Measurements from ENCODE around the gene TBCA. TPM values are rescaled to one million over a fixed set of nuclear protein-coding genes. Genes with fewer than 3 reads are reported as not detected.
A peak's percentile ranks its signal among the peaks of the same experiment; 100 is the strongest.

The TBCA gene
- total and polyA plus RNA-seq, 9 of the 15 experiments (the other 6 are each of a cell fraction or from before 2014, with no cell fraction given), result 164 to 661 (median 334) TPM

DNA sequence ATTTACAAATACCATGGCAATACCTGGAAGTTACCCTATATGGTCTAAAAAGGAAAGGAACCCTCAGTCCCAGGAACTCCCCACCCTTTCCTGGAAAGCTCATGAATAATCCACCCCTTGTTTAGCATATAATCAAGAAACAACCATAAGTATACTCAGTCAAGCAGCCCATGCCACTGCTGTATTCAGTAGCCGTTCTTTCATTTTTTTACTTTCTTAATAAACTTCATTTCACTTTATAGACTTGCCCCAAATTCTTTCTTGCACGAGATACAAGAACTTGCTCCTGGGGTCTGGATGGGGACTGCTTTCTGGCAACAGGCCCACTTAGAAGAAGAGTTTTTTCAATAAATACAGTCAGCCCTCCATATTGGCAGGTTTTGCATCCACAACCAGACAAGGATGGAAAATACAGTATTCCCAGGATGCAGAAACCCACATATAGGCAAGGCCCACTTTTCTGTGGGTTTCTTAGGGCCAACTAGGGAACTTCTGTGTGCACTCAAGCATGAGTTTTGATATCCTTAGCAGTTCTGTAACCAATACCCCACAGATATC lies 2.8 kb upstream of the TBCA start (continued):
- TF ChIP-seq, protein P1, sequence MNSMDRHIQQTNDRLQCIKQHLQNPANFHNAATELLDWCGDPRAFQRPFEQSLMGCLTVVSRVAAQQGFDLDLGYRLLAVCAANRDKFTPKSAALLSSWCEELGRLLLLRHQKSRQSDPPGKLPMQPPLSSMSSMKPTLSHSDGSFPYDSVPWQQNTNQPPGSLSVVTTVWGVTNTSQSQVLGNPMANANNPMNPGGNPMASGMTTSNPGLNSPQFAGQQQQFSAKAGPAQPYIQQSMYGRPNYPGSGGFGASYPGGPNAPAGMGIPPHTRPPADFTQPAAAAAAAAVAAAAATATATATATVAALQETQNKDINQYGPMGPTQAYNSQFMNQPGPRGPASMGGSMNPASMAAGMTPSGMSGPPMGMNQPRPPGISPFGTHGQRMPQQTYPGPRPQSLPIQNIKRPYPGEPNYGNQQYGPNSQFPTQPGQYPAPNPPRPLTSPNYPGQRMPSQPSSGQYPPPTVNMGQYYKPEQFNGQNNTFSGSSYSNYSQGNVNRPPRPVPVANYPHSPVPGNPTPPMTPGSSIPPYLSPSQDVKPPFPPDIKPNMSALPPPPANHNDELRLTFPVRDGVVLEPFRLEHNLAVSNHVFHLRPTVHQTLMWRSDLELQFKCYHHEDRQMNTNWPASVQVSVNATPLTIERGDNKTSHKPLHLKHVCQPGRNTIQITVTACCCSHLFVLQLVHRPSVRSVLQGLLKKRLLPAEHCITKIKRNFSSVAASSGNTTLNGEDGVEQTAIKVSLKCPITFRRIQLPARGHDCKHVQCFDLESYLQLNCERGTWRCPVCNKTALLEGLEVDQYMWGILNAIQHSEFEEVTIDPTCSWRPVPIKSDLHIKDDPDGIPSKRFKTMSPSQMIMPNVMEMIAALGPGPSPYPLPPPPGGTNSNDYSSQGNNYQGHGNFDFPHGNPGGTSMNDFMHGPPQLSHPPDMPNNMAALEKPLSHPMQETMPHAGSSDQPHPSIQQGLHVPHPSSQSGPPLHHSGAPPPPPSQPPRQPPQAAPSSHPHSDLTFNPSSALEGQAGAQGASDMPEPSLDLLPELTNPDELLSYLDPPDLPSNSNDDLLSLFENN (IDR thresholded peaks at IDR 0.05; ENCODE audit: low read depth in 2 of 2, low read length in 2 of 2), result peak in 1 of 2 experiments; percentile 83; a peak in 2 of 4 replicates
- TF ChIP-seq, protein P2, sequence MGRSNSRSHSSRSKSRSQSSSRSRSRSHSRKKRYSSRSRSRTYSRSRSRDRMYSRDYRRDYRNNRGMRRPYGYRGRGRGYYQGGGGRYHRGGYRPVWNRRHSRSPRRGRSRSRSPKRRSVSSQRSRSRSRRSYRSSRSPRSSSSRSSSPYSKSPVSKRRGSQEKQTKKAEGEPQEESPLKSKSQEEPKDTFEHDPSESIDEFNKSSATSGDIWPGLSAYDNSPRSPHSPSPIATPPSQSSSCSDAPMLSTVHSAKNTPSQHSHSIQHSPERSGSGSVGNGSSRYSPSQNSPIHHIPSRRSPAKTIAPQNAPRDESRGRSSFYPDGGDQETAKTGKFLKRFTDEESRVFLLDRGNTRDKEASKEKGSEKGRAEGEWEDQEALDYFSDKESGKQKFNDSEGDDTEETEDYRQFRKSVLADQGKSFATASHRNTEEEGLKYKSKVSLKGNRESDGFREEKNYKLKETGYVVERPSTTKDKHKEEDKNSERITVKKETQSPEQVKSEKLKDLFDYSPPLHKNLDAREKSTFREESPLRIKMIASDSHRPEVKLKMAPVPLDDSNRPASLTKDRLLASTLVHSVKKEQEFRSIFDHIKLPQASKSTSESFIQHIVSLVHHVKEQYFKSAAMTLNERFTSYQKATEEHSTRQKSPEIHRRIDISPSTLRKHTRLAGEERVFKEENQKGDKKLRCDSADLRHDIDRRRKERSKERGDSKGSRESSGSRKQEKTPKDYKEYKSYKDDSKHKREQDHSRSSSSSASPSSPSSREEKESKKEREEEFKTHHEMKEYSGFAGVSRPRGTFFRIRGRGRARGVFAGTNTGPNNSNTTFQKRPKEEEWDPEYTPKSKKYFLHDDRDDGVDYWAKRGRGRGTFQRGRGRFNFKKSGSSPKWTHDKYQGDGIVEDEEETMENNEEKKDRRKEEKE (IDR thresholded peaks at IDR 0.05; ENCODE audit: borderline replicate concordance in 1 of 2, control insufficient read depth in 1 of 2, low read depth in 2 of 2, low read length in 1 of 2), result peak in 1 of 2 experiments; percentile 94; a peak in 2 of 4 replicates
- TF ChIP-seq TBP (optimal IDR thresholded peaks at IDR 0.05; ENCODE audit: low read depth, low read length) (peak; percentile 81), TCF7L2 (IDR thresholded peaks at IDR 0.05; ENCODE audit: low read depth, low read length) (no peak), MAFK (IDR thresholded peaks at IDR 0.05; ENCODE audit: low read length) (no peak), POLR2AphosphoS5 (IDR thresholded peaks at IDR 0.05; ENCODE audit: control insufficient read depth, insufficient read depth, low read depth, low read length) (peak; percentile 98), RNF2 (IDR thresholded peaks at IDR 0.05) (peak; percentile 70; the same call in 1 of the 2 replicates), CHD4 (IDR thresholded peaks at IDR 0.05; ENCODE audit: insufficient read depth, insufficient replicate concordance, low read depth, low read length, poor library complexity, severe bottlenecking) (no peak), HNRNPH1 (optimal IDR thresholded peaks at IDR 0.05; ENCODE audit: low read depth, low read length) (no peak), POLR2H (tag; IDR thresholded peaks at IDR 0.05; ENCODE audit: low read depth) (peak; percentile 64; the same call in 1 of the 2 replicates), SMC3 (conservative IDR thresholded peaks at IDR 0.05; ENCODE audit: insufficient read depth, low read depth, low read length) (no peak), KDM5B (IDR thresholded peaks at IDR 0.05; ENCODE audit: insufficient replicate concordance, low read depth, low read length) (peak; percentile 44), NRF1 (conservative IDR thresholded peaks at IDR 0.05 in 1 of 2, IDR thresholded peaks at IDR 0.05 in 1 of 2) (no peak), ZNF766 (CRISPR knock-in tag; conservative IDR thresholded peaks at IDR 0.05) (0 out of 2 replicates have a peak, but pooled peaks have one; percentile 20), POLR2G (IDR thresholded peaks at IDR 0.05; ENCODE audit: low read depth, low read length) (0 out of 2 replicates have a peak, but pooled peaks have one; percentile 24)
- TF ChIP-seq, protein P3, sequence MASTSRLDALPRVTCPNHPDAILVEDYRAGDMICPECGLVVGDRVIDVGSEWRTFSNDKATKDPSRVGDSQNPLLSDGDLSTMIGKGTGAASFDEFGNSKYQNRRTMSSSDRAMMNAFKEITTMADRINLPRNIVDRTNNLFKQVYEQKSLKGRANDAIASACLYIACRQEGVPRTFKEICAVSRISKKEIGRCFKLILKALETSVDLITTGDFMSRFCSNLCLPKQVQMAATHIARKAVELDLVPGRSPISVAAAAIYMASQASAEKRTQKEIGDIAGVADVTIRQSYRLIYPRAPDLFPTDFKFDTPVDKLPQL (IDR thresholded peaks at IDR 0.05; ENCODE audit: extremely low read depth, insufficient read length), result peak; percentile 75
- TF ChIP-seq, protein P4, sequence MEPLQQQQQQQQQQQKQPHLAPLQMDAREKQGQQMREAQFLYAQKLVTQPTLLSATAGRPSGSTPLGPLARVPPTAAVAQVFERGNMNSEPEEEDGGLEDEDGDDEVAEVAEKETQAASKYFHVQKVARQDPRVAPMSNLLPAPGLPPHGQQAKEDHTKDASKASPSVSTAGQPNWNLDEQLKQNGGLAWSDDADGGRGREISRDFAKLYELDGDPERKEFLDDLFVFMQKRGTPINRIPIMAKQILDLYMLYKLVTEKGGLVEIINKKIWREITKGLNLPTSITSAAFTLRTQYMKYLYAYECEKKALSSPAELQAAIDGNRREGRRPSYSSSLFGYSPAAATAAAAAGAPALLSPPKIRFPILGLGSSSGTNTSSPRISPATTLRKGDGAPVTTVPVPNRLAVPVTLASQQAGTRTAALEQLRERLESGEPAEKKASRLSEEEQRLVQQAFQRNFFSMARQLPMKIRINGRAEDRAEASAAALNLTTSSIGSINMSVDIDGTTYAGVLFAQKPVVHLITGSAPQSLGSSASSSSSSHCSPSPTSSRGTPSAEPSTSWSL (CRISPR knock-in tag; IDR thresholded peaks at IDR 0.05; ENCODE audit: borderline replicate concordance), result no peak
